ENCODE data around the gene POLD4.
A peak's percentile ranks its signal among the peaks of the same experiment; 100 is the strongest.

The POLD4 gene

DNA sequence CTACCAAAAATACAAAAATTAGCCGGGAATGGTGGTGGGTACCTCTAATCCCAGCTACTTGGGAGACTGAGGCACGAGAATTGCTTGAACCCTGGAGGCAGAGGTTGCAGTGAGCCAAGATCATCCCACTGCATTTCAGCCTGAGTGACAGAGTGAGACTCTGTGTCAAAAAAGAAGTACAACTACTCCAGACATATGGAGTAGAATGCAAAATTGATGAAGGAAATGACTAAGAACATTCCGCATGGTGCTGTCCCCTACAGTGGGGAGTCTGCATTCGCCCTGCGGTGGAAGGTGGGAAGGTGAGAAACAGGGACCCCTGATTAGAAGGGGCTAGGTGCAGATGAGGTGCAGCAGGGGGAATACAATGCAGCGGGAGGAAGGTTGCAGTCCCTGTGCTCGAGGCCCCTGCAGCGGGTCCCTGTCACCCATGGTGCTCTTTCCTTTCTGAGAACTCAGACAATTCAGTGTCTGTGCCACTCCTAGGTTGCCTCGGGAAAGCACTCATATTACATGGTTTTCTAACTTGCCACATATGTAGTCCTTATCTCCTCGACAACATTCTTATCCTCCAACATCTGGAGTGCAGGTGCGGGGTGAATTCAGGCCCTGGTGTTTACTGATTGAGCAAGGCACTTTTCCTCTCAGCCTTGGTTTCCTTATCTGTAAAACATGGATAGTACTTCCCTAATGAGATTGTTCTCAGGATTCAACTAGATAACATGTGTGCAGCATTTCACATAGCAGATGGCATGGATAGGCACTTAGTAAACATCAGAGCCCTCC is 5.2 kb downstream of the POLD4 start:
- H3K27me3 ChIP-seq (ENCODE audit: insufficient read depth, poor library complexity, severe bottlenecking) = no peaks in the 10 kb centered on the region
- TF ChIP-seq SPI1 (IDR thresholded peaks at IDR 0.05; ENCODE audit: borderline replicate concordance, low read depth) = no peak
- TF ChIP-seq, protein P1, sequence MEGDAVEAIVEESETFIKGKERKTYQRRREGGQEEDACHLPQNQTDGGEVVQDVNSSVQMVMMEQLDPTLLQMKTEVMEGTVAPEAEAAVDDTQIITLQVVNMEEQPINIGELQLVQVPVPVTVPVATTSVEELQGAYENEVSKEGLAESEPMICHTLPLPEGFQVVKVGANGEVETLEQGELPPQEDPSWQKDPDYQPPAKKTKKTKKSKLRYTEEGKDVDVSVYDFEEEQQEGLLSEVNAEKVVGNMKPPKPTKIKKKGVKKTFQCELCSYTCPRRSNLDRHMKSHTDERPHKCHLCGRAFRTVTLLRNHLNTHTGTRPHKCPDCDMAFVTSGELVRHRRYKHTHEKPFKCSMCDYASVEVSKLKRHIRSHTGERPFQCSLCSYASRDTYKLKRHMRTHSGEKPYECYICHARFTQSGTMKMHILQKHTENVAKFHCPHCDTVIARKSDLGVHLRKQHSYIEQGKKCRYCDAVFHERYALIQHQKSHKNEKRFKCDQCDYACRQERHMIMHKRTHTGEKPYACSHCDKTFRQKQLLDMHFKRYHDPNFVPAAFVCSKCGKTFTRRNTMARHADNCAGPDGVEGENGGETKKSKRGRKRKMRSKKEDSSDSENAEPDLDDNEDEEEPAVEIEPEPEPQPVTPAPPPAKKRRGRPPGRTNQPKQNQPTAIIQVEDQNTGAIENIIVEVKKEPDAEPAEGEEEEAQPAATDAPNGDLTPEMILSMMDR (IDR thresholded peaks at IDR 0.05; ENCODE audit: insufficient read depth, low read length) = no peak
- TF ChIP-seq REST (IDR thresholded peaks at IDR 0.05; ENCODE audit: insufficient replicate concordance, low read depth) = no peak
- no peak for TF ChIP-seq POLR2AphosphoS5 (IDR thresholded peaks at IDR 0.05; ENCODE audit: low read depth)
- no peak for TF ChIP-seq GABPA (IDR thresholded peaks at IDR 0.05; ENCODE audit: low read depth)
- no peak for DNase-seq (ENCODE audit: low read depth in 1 of 2, low spot score in 1 of 2)
- H3K27ac ChIP-seq (replicated peaks) = no peak overlapping the region
- no peak overlapping the region for H3K4me3 ChIP-seq (replicated peaks; ENCODE audit: insufficient read depth, low read length)

DNA sequence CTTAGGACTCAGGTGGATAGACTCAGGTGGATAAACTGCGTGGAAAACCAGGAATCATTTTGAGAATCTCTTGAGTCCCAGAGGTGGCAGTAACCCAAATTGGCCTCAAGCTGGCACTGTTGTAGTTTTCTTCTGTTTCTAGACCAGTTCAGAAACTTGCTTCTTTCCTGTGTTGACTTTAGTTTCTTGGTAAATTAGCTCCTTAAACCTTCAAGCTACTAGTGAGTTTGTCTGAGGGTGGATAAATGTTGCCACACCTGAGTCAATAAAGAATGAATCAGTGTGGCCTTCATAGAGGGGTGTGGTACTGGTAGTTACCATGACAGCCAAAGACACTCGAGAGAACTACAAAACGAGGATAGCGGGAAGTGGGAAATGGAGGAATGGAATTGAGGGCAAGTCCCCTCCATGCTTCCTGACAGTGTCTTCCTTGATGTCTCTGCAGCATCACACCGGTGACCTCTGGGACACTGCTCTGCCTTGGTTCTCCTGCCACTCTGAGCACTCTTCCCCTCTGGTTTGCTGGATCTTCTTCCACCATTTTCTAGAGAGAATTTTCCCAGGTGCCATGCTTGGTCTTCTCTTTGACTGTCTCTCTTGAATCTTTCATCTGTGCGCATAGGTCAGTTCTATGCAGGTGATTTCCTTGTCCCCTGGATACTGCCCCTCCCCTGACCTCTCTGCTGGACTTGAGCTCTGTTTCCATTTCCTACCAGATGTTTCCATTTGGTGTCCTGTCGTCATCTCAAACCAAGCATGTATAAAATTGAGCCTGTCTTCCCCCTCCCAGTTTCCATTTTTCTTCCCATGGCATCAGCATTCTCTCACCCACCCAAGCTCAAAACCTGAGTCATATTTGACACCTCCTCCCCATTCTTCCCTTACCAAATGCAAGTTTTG is 7.2 kb downstream of the POLD4 start:
- Histone ChIP-seq H3K27me3 (ENCODE audit: insufficient read depth, poor library complexity, severe bottlenecking) (no peaks in the 10 kb centered on the region), H3K4me3 (replicated peaks; ENCODE audit: insufficient read depth, low read length) (no peak overlapping the region), H3K27ac (replicated peaks) (no peak overlapping the region)
- TF ChIP-seq REST (IDR thresholded peaks at IDR 0.05; ENCODE audit: insufficient replicate concordance, low read depth) = no peak
- TF ChIP-seq, protein P1 (IDR thresholded peaks at IDR 0.05; ENCODE audit: insufficient read depth, low read length) = peak; percentile 97
- DNase-seq (ENCODE audit: low read depth in 1 of 2, low spot score in 1 of 2) = peak in 1 of 2 experiments; percentile 25

GRCh38 chr11:67345247-67345919 is 8.0 kb downstream of the POLD4 start:
- no peak for DNase-seq (ENCODE audit: low read depth in 1 of 2, low spot score in 1 of 2)
- no peak overlapping the region for H3K4me3 ChIP-seq (replicated peaks; ENCODE audit: insufficient read depth, low read length)
- no peaks in the 10 kb centered on the region for H3K27me3 ChIP-seq (ENCODE audit: insufficient read depth, poor library complexity, severe bottlenecking)
- H3K27ac ChIP-seq (replicated peaks) = no peak overlapping the region
- TF ChIP-seq, protein P1 (IDR thresholded peaks at IDR 0.05; ENCODE audit: insufficient read depth, low read length) = no peak
- TF ChIP-seq REST (IDR thresholded peaks at IDR 0.05; ENCODE audit: insufficient replicate concordance, low read depth) = no peak
- TF ChIP-seq GABPA (IDR thresholded peaks at IDR 0.05; ENCODE audit: low read depth) = no peak
- no peak for TF ChIP-seq SPI1 (IDR thresholded peaks at IDR 0.05; ENCODE audit: borderline replicate concordance, low read depth)
- no peak for TF ChIP-seq POLR2AphosphoS5 (IDR thresholded peaks at IDR 0.05; ENCODE audit: low read depth)

Measured in HL-60 (cell line).